ENCODE results near the gene PCID2. TPM values are rescaled to one million over a fixed set of nuclear protein-coding genes. Genes with fewer than 3 reads are reported as not detected.

Gene PCID2
- total RNA-seq, 2 experiments from 2014 or later: 75.8 to 79.0 TPM

DNA sequence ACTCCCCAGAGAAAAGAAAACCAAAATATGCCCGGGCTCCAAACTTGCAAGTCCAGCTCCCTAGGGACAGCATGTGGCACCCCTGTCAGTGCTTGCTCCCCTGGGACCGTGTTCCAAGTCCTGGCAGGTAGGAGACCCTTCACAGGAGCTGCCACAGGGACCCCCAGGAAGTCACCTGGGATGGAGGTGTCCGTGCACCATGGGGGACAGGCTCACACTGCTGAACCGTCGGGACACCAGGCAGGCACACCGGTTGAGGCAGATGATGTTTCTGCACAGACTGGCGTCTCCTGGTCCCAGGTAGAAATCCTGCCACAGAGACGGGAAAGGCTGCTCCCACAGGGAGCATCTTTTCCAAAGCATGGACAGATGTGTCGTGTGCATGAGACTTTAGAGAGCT, 61.7 kb downstream of the PCID2 start:
- intact Hi-C loops (cut with micrococcal nuclease): no loop called here
- Mint-ChIP-seq H3K4me1 (ENCODE audit: low read depth) (peaks cover 12% of the 10 kb centered on the region), H3K4me3 (no peak overlapping the region), H3K27me3 (peaks cover 5% of the 10 kb centered on the region), H3K36me3 (ENCODE audit: low read depth) (no peaks in the 10 kb centered on the region), H3K27ac (no peak overlapping the region), H3K9me3 (no peaks in the 10 kb centered on the region)
- CTCF ChIA-PET: interaction anchor here (1.1 to 2.1 kb wide), 2 partner anchors 36 to 60 kb away, joined by 3 to 5 read pairs; no protein-coding TSS in a partner anchor
- DNase-seq: no peak
- ATAC-seq: no peak
- POLR2A ChIA-PET: interaction anchor here (0.6 to 1.1 kb wide), 4 partner anchors 8 to 211 kb away, joined by 3 to 5 read pairs (median 4); no protein-coding TSS in a partner anchor
- TF ChIP-seq, protein P1, sequence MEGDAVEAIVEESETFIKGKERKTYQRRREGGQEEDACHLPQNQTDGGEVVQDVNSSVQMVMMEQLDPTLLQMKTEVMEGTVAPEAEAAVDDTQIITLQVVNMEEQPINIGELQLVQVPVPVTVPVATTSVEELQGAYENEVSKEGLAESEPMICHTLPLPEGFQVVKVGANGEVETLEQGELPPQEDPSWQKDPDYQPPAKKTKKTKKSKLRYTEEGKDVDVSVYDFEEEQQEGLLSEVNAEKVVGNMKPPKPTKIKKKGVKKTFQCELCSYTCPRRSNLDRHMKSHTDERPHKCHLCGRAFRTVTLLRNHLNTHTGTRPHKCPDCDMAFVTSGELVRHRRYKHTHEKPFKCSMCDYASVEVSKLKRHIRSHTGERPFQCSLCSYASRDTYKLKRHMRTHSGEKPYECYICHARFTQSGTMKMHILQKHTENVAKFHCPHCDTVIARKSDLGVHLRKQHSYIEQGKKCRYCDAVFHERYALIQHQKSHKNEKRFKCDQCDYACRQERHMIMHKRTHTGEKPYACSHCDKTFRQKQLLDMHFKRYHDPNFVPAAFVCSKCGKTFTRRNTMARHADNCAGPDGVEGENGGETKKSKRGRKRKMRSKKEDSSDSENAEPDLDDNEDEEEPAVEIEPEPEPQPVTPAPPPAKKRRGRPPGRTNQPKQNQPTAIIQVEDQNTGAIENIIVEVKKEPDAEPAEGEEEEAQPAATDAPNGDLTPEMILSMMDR (IDR thresholded peaks at IDR 0.05): no peak

DNA sequence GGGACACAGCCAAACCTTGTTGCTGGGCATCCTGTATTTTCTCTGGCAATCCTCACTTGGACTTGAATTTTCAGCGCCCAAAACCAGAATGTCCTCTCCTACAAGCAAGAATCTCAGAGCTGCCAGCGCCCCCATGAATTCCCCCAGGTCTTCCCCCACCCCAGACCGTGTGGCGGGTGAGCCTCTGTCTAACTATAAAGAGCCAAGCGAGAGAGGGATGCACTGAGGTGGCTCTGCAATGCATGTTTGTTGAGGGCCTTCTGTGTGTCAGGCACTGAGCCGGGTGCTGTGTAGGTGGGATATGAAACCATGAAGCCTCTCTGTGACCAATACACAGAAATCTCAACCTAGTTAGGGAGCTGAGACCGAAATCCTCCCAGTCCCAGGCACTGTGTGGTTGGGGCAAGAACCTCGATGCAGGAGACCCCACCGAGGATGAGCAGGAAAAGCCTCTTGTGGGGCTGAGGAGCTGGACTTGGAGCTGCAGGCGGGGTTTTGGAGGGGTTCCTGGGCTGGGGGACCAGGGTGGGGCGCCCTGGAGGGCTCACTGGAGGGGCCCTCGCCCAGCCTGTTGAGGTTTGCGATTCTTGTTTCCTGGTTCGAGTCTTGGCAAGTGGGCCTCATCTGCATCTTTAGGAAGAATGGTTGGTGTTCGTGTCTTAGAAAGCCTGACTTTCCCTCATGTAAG, 62.4 kb downstream of the PCID2 start:
- Mint-ChIP-seq H3K9me3 (no peaks in the 10 kb centered on the region), H3K36me3 (ENCODE audit: low read depth) (no peaks in the 10 kb centered on the region), H3K4me1 (ENCODE audit: low read depth) (peaks cover 12% of the 10 kb centered on the region), H3K4me3 (no peak overlapping the region), H3K27ac (no peak overlapping the region), H3K27me3 (peaks cover 1% of the 10 kb centered on the region)
- CTCF ChIA-PET: interaction anchor here (1.1 to 2.1 kb wide), 3 partner anchors 14 to 61 kb away, joined by 3 to 5 read pairs (median 4); no protein-coding TSS in a partner anchor
- ATAC-seq (peak; percentile 59), DNase-seq (peak; percentile 27)
- intact Hi-C loops (cut with micrococcal nuclease): no loop called here
- TF ChIP-seq, protein P1 (IDR thresholded peaks at IDR 0.05): no peak
- POLR2A ChIA-PET: interaction anchor here (0.8 to 1.1 kb wide), 3 partner anchors 9 to 64 kb away, joined by 4 to 5 read pairs (median 5); partner anchors contain the start of gene CUL4A

DNA sequence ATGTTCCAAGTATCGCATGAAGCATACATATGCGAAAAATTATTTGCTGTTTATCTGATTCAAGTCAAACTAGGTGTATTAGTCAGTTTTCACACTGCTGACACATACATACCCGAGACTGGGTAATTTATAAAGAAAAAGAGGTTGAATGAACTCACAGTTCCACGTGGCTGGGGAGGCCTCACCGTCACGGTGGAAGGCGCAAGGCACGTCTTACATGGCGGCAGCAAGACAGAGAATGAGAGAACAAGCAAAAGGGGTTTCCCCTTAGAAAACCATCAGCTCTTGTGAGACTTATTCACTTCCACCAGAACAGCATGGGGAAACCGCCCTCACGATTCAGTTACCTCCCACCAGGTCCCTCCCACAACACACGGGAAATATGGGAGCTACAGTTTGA, 63.0 kb downstream of the PCID2 start:
- peak; percentile 60 for DNase-seq
- TF ChIP-seq, protein P1 (IDR thresholded peaks at IDR 0.05): no peak
- Mint-ChIP-seq H3K4me3 (no peak overlapping the region), H3K27me3 (no peaks in the 10 kb centered on the region), H3K27ac (no peak overlapping the region), H3K36me3 (ENCODE audit: low read depth) (no peaks in the 10 kb centered on the region), H3K9me3 (no peaks in the 10 kb centered on the region), H3K4me1 (ENCODE audit: low read depth) (peaks cover 12% of the 10 kb centered on the region)
- ATAC-seq: peak; percentile 67
- CTCF ChIA-PET: interaction anchor here (1.1 to 2.1 kb wide), 3 partner anchors 14 to 62 kb away, joined by 3 to 5 read pairs (median 4); no protein-coding TSS in a partner anchor
- POLR2A ChIA-PET: interaction anchor here (0.8 to 1.1 kb wide), 2 partner anchors 12 to 64 kb away, joined by 4 to 5 read pairs; partner anchors contain the start of gene CUL4A
- intact Hi-C loops (cut with micrococcal nuclease): no loop called here

DNA sequence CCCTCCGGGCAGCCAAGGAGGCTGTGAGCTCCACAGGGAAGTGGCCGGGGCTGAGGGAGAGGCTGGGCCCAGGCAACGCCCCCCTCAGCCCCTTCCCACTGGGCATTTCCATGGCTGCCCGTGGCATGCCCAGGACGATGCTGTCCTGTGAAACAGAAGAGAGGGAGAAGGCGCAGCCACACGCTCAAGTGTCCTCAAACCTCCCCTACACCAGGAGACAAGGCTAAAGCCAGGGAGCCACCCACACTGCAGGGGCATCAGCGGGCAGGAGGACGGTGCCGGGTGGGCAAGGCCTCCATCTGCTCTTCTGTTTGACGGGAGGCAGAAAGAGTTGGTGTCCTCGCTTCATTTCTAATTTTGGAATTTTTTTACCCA, 64.2 kb downstream of the PCID2 start:
- POLR2A ChIA-PET: no interaction called here
- H3K4me3 Mint-ChIP-seq: no peak overlapping the region

More for the DNA sequence above, 64.2 kb downstream of the PCID2 start:
- no peaks in the 10 kb centered on the region for H3K9me3 Mint-ChIP-seq
- ATAC-seq: no peak
- no peak overlapping the region for H3K27ac Mint-ChIP-seq
- peaks cover 12% of the 10 kb centered on the region for H3K4me1 Mint-ChIP-seq (ENCODE audit: low read depth)
- H3K27me3 Mint-ChIP-seq: no peaks in the 10 kb centered on the region
- DNase-seq: no peak
- no peaks in the 10 kb centered on the region for H3K36me3 Mint-ChIP-seq (ENCODE audit: low read depth)
- intact Hi-C loops (cut with micrococcal nuclease): no loop called here
- CTCF ChIA-PET: no interaction called here
- TF ChIP-seq, protein P1 (IDR thresholded peaks at IDR 0.05): no peak
